ENCODE data around the gene SLC7A8.

- TF ChIP-seq CTCF (conservative IDR thresholded peaks at IDR 0.05 in 1 of 2, IDR thresholded peaks at IDR 0.05 in 1 of 2; ENCODE audit: low read depth in 1 of 2, low read length in 2 of 2) (no peak), EZH2 (IDR thresholded peaks at IDR 0.05; ENCODE audit: low read length, missing control alignments) (no peak)
These were observed 105.5 kb downstream of the SLC7A8 start for GRCh38 chr14:23077962-23078361.
